ENCODE measurements around the gene CDHR3. TPM values are rescaled to one million over a fixed set of nuclear protein-coding genes. Genes with fewer than 3 reads are reported as not detected.

The CDHR3 gene
- total RNA-seq, 4 donors from 2014 or later, result 4.3 to 29.5 (median 27.0) TPM

DNA sequence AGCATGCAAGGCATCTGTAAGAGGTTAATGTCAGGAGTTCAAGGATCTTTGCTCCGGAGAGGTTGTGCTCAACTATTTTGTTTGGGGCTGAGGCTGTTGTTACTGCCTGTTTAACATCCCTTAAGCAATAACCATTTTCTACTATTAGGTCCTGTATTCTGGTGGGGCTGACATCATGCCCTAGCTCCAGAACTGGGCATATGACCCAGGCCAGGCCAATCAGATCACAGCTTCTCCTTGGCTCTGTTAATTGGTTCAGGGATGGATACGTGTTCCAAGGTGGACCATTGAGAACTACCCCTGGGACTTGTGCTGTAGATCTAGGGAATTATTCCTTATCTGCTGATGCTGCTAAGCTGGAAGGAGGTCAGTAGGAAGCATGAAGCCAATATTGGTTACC lies 82.1 kb downstream of the CDHR3 start:
- no peak for ATAC-seq
- Histone ChIP-seq H3K4me1 (peaks cover 0 to 29% (median 8%) of the 10 kb centered on the region in 3 donors), H3K27me3 (no peaks in the 10 kb centered on the region), H3K27ac (no peak overlapping the region), H3K9me3 (no peaks in the 10 kb centered on the region), H3K4me3 (no peak overlapping the region), H3K36me3 (no peaks in the 10 kb centered on the region)
- 40 to 72% methylated on average over 1 to 2 of the region's 2 CpGs for WGBS, 2 donors (ENCODE audit: low coverage in 1 of 2)
- TF ChIP-seq EP300 (IDR thresholded peaks at IDR 0.05), result no peak
- TF ChIP-seq POLR2A (IDR thresholded peaks at IDR 0.05), result no peak
- TF ChIP-seq POLR2AphosphoS5 (IDR thresholded peaks at IDR 0.05), result no peak
- TF ChIP-seq, protein P1, sequence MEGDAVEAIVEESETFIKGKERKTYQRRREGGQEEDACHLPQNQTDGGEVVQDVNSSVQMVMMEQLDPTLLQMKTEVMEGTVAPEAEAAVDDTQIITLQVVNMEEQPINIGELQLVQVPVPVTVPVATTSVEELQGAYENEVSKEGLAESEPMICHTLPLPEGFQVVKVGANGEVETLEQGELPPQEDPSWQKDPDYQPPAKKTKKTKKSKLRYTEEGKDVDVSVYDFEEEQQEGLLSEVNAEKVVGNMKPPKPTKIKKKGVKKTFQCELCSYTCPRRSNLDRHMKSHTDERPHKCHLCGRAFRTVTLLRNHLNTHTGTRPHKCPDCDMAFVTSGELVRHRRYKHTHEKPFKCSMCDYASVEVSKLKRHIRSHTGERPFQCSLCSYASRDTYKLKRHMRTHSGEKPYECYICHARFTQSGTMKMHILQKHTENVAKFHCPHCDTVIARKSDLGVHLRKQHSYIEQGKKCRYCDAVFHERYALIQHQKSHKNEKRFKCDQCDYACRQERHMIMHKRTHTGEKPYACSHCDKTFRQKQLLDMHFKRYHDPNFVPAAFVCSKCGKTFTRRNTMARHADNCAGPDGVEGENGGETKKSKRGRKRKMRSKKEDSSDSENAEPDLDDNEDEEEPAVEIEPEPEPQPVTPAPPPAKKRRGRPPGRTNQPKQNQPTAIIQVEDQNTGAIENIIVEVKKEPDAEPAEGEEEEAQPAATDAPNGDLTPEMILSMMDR (IDR thresholded peaks at IDR 0.05), result no peak

DNA sequence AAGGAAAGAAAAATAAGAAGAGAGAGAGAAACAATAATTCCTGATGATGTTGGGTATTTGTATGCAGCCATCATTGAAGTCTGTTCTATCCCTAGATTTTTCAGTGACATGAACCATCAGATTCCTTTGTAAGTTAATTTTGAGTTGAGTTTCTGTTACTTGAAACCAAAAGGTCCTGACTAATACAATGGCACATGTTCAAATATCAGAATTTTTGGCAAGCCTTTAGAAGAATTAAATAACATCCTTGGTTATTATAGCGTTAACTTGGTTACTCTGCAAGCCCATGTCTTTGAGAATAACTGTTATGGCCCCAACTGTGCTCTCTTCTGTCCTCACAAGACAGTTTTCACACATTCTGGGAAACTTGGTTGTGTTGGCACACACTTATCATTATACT lies 82.5 kb downstream of the CDHR3 start:
- no peak for ATAC-seq
- Histone ChIP-seq H3K4me1 (peaks cover 0 to 33% (median 8%) of the 10 kb centered on the region in 3 donors), H3K36me3 (no peaks in the 10 kb centered on the region), H3K4me3 (no peak overlapping the region), H3K27me3 (no peaks in the 10 kb centered on the region), H3K9me3 (no peaks in the 10 kb centered on the region), H3K27ac (no peak overlapping the region)
- no peak for TF ChIP-seq EP300 (IDR thresholded peaks at IDR 0.05)
- TF ChIP-seq POLR2A (IDR thresholded peaks at IDR 0.05), result no peak
- TF ChIP-seq POLR2AphosphoS5 (IDR thresholded peaks at IDR 0.05), result no peak
- TF ChIP-seq, protein P1 (IDR thresholded peaks at IDR 0.05), result no peak
- WGBS, 2 donors (ENCODE audit: low coverage in 1 of 2), result 36 to 75% methylated on average over 1 of the region's 1 CpG

DNA sequence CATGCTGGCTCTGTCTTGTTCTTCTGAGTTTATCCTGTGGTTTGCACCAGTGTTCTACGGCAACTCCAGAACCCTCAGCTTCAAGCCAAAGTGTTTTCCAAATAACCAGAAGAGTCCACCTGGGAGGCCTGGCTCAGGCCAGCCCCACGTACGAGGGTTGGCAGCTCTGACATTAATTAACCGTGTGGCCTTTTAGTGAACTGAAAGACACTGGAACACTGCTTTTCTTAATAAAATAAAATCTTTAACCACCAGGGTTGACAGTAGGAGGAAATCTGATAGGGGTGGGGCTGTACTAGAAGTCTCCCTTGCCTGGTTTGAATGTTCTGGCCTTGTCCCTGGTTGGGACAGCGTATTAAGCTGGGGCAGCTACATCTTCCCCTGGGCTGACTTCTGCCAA lies 84.1 kb downstream of the CDHR3 start:
- WGBS, 2 donors (ENCODE audit: low coverage in 1 of 2), result 84 to 88% methylated on average over 2 to 5 of the region's 5 CpGs
- Histone ChIP-seq H3K27ac (no peak overlapping the region), H3K36me3 (no peaks in the 10 kb centered on the region), H3K4me3 (no peak overlapping the region), H3K9me3 (no peaks in the 10 kb centered on the region), H3K27me3 (no peaks in the 10 kb centered on the region), H3K4me1 (peaks cover 0 to 27% (median 8%) of the 10 kb centered on the region in 3 donors)
- TF ChIP-seq, protein P1 (IDR thresholded peaks at IDR 0.05), result no peak
- TF ChIP-seq EP300 (IDR thresholded peaks at IDR 0.05) (no peak), POLR2A (IDR thresholded peaks at IDR 0.05) (no peak), POLR2AphosphoS5 (IDR thresholded peaks at IDR 0.05) (no peak)
- ATAC-seq, result no peak

DNA sequence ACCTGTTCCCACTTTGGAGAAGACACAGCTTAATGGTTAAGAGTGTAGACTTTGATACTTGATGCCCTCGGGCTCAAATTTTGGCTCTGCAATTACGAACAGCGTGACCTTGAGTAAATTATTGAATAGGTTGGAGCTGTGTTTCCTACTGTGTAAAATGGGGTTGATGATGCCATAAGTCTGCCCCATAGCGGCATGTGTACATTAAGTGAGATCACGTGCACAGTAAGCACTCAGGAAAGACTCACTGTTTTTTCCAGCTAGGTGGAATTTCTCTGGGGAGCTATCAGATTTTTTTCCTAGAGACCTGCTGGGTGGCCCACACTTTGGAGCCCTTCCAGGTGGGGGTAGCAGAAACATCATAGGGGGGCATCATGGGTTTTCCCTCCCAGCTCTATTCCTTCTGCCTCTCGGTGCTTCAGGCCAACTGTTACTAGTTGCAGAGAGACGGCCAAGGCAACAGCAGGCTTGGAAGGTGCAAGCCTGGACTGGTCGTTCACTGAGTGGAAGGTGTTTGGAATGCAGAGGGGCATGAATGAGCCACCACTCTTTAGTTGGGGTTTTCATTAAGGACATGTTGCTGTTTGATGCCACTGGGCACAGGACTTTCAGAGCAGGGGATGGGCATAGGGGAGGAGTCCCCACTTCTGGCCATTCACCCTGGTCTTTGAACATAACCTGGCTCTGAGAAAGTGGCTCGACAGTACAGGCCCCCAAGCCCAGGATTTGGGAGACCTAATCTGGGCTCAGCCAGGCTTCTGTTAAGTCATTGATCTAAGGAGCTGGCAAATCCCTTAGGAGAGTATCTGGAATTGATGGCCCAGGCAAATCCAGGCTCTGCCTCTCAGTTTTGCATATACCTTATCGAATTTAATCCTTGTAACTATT lies 85.0 kb downstream of the CDHR3 start:
- no peaks in the 10 kb centered on the region for H3K36me3 ChIP-seq
- H3K9me3 ChIP-seq, result no peaks in the 10 kb centered on the region
- peaks cover 0 to 19% (median 0%) of the 10 kb centered on the region in 3 donors for H3K4me1 ChIP-seq
- H3K27ac ChIP-seq, result no peak overlapping the region
- no peak for ATAC-seq
- 75 to 83% methylated on average over 7 to 8 of the region's 10 CpGs for WGBS, 2 donors (ENCODE audit: low coverage in 1 of 2)
- no peaks in the 10 kb centered on the region for H3K27me3 ChIP-seq
- TF ChIP-seq POLR2A (IDR thresholded peaks at IDR 0.05) (no peak), POLR2AphosphoS5 (IDR thresholded peaks at IDR 0.05) (no peak)
- no peak overlapping the region for H3K4me3 ChIP-seq

DNA sequence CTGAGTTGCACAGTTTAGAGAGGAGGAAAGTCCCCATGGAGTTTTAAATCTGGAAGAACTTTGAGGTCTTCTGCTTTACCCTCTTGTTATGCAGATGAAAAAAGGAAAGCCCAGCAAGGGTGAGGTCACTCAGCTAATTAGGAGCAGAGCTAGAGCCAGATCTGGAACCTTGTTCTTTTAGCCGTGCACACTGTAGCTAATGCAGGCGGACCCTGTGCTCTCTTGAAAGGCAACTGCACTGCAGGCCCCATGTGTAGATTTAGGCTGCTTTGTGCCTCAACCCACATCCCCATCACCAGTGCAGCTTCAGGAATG lies 85.6 kb downstream of the CDHR3 start:
- Histone ChIP-seq H3K4me3 (no peak overlapping the region), H3K4me1 (peaks cover 0 to 18% (median 0%) of the 10 kb centered on the region in 3 donors), H3K36me3 (no peaks in the 10 kb centered on the region), H3K27me3 (no peaks in the 10 kb centered on the region), H3K9me3 (no peaks in the 10 kb centered on the region), H3K27ac (no peak overlapping the region)
- ATAC-seq, result no peak
- no peak for TF ChIP-seq POLR2AphosphoS5 (IDR thresholded peaks at IDR 0.05)
- TF ChIP-seq POLR2A (IDR thresholded peaks at IDR 0.05), result no peak
- TF ChIP-seq, protein P1 (IDR thresholded peaks at IDR 0.05), result no peak
- TF ChIP-seq EP300 (IDR thresholded peaks at IDR 0.05), result no peak
- WGBS, 2 donors (ENCODE audit: low coverage in 1 of 2), result 100% methylated on average over 1 of the region's 2 CpGs; no CpG with 5 or more reads in 1 of the 2 donors

Measured in gastroesophageal sphincter (tissue), 4 donors.